PC-3 (cell line): Measurements from ENCODE around the gene PI3. TPM values are rescaled to one million over a fixed set of nuclear protein-coding genes. Genes with fewer than 3 reads are reported as not detected.

Experiments used
- ATAC-seq: fragments of 200-7000 bp; cut with Tn5 transposase; 2 replicates; pipeline ENCODE4 v1.9.1; 2020; ENCODE audit warnings: mild to moderate bottlenecking, moderate library complexity
- BruUV-seq: library from RNA; stranded (reverse); fragments of 400-500 nt; replicated peaks from 2 replicates; lab custom pipeline; 2021; lab: Mats Ljungman, UMichigan
- CTCF ChIA-PET: fragments of 300-600 bp; sonication (Branson Sonifier 250); formaldehyde crosslinking; loops from one replicate; lab custom pipeline; 2022; ENCODE audit warnings: antibody characterized with exemption; lab: Charles Lee
- POLR2A ChIA-PET: fragments of 300-600 bp; sonication (Branson Sonifier 250); formaldehyde crosslinking; loops from one replicate; lab custom pipeline; 2022; ENCODE audit warnings: antibody characterized with exemption; ENCODE audit not compliant: unreplicated experiment; lab: Charles Lee
- DNase-seq: peaks from one replicate; pipeline ENCODE4 v3.0.0-alpha.2; 2015
- H2AFZ ChIP-seq: fragments of 300-600 bp; sonication (generic); 2 replicates; pipeline ENCODE4 v1.6.0; 2016; ENCODE audit warnings: antibody characterized with exemption, low read length
- H3F3A ChIP-seq: fragments of 300-600 bp; sonication (generic); one replicate; pipeline ENCODE4 v1.6.0; 2017; ENCODE audit warnings: antibody characterized with exemption, low read length, control low read depth, mild to moderate bottlenecking; ENCODE audit not compliant: unreplicated experiment
- H3K27ac ChIP-seq: fragments of 300-600 bp; sonication (generic); 2 replicates; pipeline ENCODE4 v1.5.1; 2016; ENCODE audit warnings: mild to moderate bottlenecking, low read length
- H3K27me3 ChIP-seq: fragments of 300-600 bp; sonication (generic); 2 replicates; pipeline ENCODE4 v1.6.1; 2016; ENCODE audit warnings: low read length, mixed read lengths
- H3K36me3 ChIP-seq: fragments of 300-600 bp; sonication (generic); 2 replicates; pipeline ENCODE4 v1.6.1; 2016; ENCODE audit warnings: low read depth, mixed run types, low read length, mixed read lengths
- H3K4me1 ChIP-seq: fragments of 300-600 bp; sonication (generic); 2 replicates; pipeline ENCODE4 v1.5.1; 2016; ENCODE audit warnings: low read length; ENCODE audit not compliant: insufficient read depth
- H3K4me2 ChIP-seq: fragments of 300-600 bp; sonication (generic); 2 replicates; pipeline ENCODE4 v1.6.0; 2016; ENCODE audit warnings: low read length
- H3K4me3 ChIP-seq: fragments of 300-600 bp; sonication (generic); 2 replicates; pipeline ENCODE4 v1.5.1; 2016; ENCODE audit warnings: mild to moderate bottlenecking, low read length, mixed read lengths
- H3K79me2 ChIP-seq: fragments of 300-600 bp; sonication (generic); 2 replicates; pipeline ENCODE4 v1.6.1; 2017; ENCODE audit warnings: low read length, mixed read lengths
- H3K9ac ChIP-seq: fragments of 300-600 bp; sonication (generic); 2 replicates; pipeline ENCODE4 v1.6.0; 2016; ENCODE audit warnings: mild to moderate bottlenecking, low read length
- H3K9me2 ChIP-seq: fragments of 300-600 bp; sonication (generic); replicated peaks from 2 replicates; pipeline ENCODE4 v1.6.1; 2016; ENCODE audit warnings: mixed run types, low read length, mixed read lengths
- H3K9me3 ChIP-seq: fragments of 300-600 bp; sonication (generic); 2 replicates; pipeline ENCODE4 v1.6.1; 2016; ENCODE audit warnings: low read length, mixed read lengths
- H4K20me1 ChIP-seq: fragments of 300-600 bp; sonication (generic); 2 replicates; pipeline ENCODE4 v1.6.1; 2016; ENCODE audit warnings: low read length, mixed read lengths
- CTCF ChIP-seq: fragments of 300-600 bp; sonication (generic); conservative IDR thresholded peaks from 2 replicates; pipeline ENCODE4 v1.5.1; 2017; ENCODE audit warnings: antibody characterized with exemption, low read depth, mild to moderate bottlenecking, low read length
- EZH2 ChIP-seq: fragments of 300-600 bp; sonication (generic); IDR thresholded peaks from one replicate; pipeline ENCODE4 v1.6.1; 2017; ENCODE audit warnings: antibody characterized with exemption, mild to moderate bottlenecking, low read length; ENCODE audit not compliant: unreplicated experiment
- EZH2phosphoT487 ChIP-seq: fragments of 300-600 bp; sonication (generic); IDR thresholded peaks from 2 replicates; pipeline ENCODE4 v1.6.1; 2018; ENCODE audit warnings: mild to moderate bottlenecking, antibody characterized with exemption, low read length, borderline replicate concordance
- intact Hi-C: fragments of 100-400 bp; cut with micrococcal nuclease; formaldehyde crosslinking; loops from 2 replicates; pipeline ENCODE4 v1.9.0; 2023
- total RNA-seq: library from RNA; depleted of rRNA; stranded (reverse); fragments of >200 nt; gene quantifications from 2 replicates; pipeline ENCODE4 v1.2.3, GENCODE V29; 2014

Gene PI3
- total RNA-seq, 1 experiment from 2014 or later = 188 TPM

DNA sequence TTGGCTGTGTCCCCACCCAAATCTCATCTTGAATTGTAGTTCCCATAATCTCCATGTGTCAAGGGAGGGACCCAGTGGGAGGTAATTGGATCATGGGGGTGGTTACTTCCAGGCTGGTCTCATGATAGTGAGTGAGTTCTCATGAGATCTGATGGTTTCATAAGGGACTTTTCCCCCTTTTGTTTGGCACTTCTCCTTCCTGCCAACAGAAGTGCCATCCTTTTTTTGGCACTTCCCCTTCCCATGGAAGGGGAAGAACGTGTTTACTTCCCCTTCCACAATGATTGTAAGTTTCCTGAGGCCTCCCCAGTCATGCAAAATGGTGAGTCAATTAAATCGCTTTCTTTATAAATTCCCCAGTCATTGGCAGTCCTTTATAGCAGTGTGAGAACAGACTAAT is 18.0 kb upstream of the PI3 start:
- Histone ChIP-seq H3K79me2 (no peaks in the 10 kb centered on the region), H4K20me1 (no peaks in the 10 kb centered on the region), H3K9ac (no peak overlapping the region), H3K4me1 (peaks cover 15% of the 10 kb centered on the region), H3K4me3 (no peak overlapping the region), H3K27me3 (no peaks in the 10 kb centered on the region), H3K27ac (no peak overlapping the region), H3K9me3 (peaks cover 6% of the 10 kb centered on the region; the same call in 1 of the 2 replicates), H2AFZ (no peak overlapping the region), H3K36me3 (peaks cover 4% of the 10 kb centered on the region; the same call in 1 of the 2 replicates), H3K9me2 (no peaks in the 10 kb centered on the region), H3K4me2 (no peak overlapping the region), H3F3A (no peaks in the 10 kb centered on the region)
- no peak for TF ChIP-seq CTCF
- TF ChIP-seq EZH2phosphoT487 = no peak
- TF ChIP-seq EZH2 = no peak
- DNase-seq (no peak), ATAC-seq (no peak)
- CTCF ChIA-PET = no interaction called here
- POLR2A ChIA-PET = no interaction called here
- BruUV-seq = no TSS peak
- intact Hi-C loops = no loop called here

- Histone ChIP-seq H3K9ac (no peak overlapping the region), H3K4me1 (peaks cover 15% of the 10 kb centered on the region), H3K36me3 (peaks cover 4% of the 10 kb centered on the region; the same call in 1 of the 2 replicates), H3K9me3 (peaks cover 6% of the 10 kb centered on the region; the same call in 1 of the 2 replicates), H2AFZ (no peak overlapping the region), H3K27me3 (no peaks in the 10 kb centered on the region), H4K20me1 (no peaks in the 10 kb centered on the region), H3K4me2 (peak overlapping the region; percentile 37), H3K79me2 (no peaks in the 10 kb centered on the region), H3F3A (no peaks in the 10 kb centered on the region), H3K27ac (peak overlapping the region; percentile 74), H3K4me3 (peak overlapping the region; percentile 1; the same call in 1 of the 2 replicates), H3K9me2 (no peaks in the 10 kb centered on the region)
- peak; percentile 92 for ATAC-seq
- peak; percentile 96 for DNase-seq
- TF ChIP-seq CTCF (no peak), EZH2 (no peak), EZH2phosphoT487 (no peak)
- ChIA-PET POLR2A (interaction anchor here (0.6 kb wide), 1 partner anchor 134 kb away, joined by 3 read pairs; no protein-coding TSS in a partner anchor), CTCF (interaction anchor here (0.7 to 1.1 kb wide), 3 partner anchors 120 to 136 kb away, joined by 3 to 5 read pairs (median 5); no protein-coding TSS in a partner anchor)
- intact Hi-C loops = loop anchor here (1.0 kb wide), 1 partner anchor 16 kb away; the partner anchor contains the start of gene PI3
- BruUV-seq = no TSS peak
Observed at GRCh38 chr20:45157962-45158361, 16.7 kb upstream of the PI3 start.

- no peak overlapping the region for H3K9ac ChIP-seq
- DNase-seq (no peak), ATAC-seq (no peak)
- ChIA-PET CTCF (no interaction called here), POLR2A (interaction anchor here (0.6 kb wide), 1 partner anchor 11 kb away, joined by 6 read pairs; no protein-coding TSS in a partner anchor)
- H3F3A ChIP-seq = no peaks in the 10 kb centered on the region
- H4K20me1 ChIP-seq = no peaks in the 10 kb centered on the region
- no peak overlapping the region for H3K4me2 ChIP-seq
- TF ChIP-seq CTCF = no peak
- no peak for TF ChIP-seq EZH2
- TF ChIP-seq EZH2phosphoT487 = no peak
- intact Hi-C loops = no loop called here
- no TSS peak for BruUV-seq
- H2AFZ ChIP-seq = no peak overlapping the region
- H3K27ac ChIP-seq = no peak overlapping the region
- no peaks in the 10 kb centered on the region for H3K9me2 ChIP-seq
- no peaks in the 10 kb centered on the region for H3K27me3 ChIP-seq
- H3K79me2 ChIP-seq = no peaks in the 10 kb centered on the region
- H3K36me3 ChIP-seq = peaks cover 4% of the 10 kb centered on the region; the same call in 1 of the 2 replicates
- H3K9me3 ChIP-seq = peaks cover 13% of the 10 kb centered on the region
- peaks cover 5% of the 10 kb centered on the region for H3K4me1 ChIP-seq
- H3K4me3 ChIP-seq = no peak overlapping the region
Observed at GRCh38 chr20:45163083-45163803, 11.5 kb upstream of the PI3 start.
